AG04449 (cell line): Measurements from ENCODE around the gene APOL5.

Experiments used
- CTCF ChIA-PET: fragments of 350-600 bp; formaldehyde crosslinking; extraction: SDS; loops from one replicate; lab custom pipeline; 2021; ENCODE audit warnings: antibody characterized with exemption; lab: Yijun Ruan, JAX
- POLR2A ChIA-PET: fragments of 400-600, 350-600 bp; formaldehyde crosslinking; extraction: SDS; loops from one replicate; lab custom pipeline; 2020; ENCODE audit warnings: antibody characterized with exemption, inconsistent platforms; lab: Yijun Ruan, JAX
- DNase-seq: peaks from one replicate; pipeline ENCODE4 v3.0.0-alpha.2; 2010; ENCODE audit warnings: low read depth, low spot score
- H3K4me3 ChIP-seq: 2 replicates; pipeline ENCODE4 v1.5.1; 2011; ENCODE audit warnings: low read depth, mild to moderate bottlenecking, control low read depth, low read length
- TF ChIP-seq, protein P1 (sequence below): IDR thresholded peaks from one replicate; pipeline ENCODE4 v1.5.1; 2011; ENCODE audit warnings: mild to moderate bottlenecking, moderate library complexity, low read length, control low read depth, inconsistent platforms; ENCODE audit not compliant: insufficient read depth; ENCODE audit errors: missing control alignments

APOL5 gene

DNA sequence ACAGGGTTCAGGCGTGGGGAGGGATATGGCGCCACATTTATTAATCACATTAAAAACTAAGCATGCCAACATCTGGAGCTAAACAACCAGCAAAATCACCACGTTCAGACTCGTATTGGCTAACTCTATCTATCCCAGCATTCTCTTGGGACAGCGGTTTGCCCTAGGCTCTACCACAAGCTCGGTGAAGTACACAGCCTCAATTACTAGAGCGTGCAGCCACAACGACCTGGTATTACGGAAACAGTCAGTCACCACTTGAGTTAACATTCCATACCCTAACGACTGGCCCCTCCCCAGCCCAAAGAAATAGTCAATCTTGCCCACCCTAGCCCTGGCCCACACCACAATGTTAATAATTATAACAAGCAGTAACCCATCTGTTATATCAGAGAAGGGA lies 32.1 kb downstream of the APOL5 start:
- CTCF ChIA-PET, result interaction anchor here (0.6 to 1.5 kb wide), 4 partner anchors 8 to 171 kb away, joined by 3 to 5 read pairs (median 4); no protein-coding TSS in a partner anchor
- TF ChIP-seq, protein P1, sequence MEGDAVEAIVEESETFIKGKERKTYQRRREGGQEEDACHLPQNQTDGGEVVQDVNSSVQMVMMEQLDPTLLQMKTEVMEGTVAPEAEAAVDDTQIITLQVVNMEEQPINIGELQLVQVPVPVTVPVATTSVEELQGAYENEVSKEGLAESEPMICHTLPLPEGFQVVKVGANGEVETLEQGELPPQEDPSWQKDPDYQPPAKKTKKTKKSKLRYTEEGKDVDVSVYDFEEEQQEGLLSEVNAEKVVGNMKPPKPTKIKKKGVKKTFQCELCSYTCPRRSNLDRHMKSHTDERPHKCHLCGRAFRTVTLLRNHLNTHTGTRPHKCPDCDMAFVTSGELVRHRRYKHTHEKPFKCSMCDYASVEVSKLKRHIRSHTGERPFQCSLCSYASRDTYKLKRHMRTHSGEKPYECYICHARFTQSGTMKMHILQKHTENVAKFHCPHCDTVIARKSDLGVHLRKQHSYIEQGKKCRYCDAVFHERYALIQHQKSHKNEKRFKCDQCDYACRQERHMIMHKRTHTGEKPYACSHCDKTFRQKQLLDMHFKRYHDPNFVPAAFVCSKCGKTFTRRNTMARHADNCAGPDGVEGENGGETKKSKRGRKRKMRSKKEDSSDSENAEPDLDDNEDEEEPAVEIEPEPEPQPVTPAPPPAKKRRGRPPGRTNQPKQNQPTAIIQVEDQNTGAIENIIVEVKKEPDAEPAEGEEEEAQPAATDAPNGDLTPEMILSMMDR, result no peak
- POLR2A ChIA-PET, result no interaction called here
- H3K4me3 ChIP-seq, result no peak overlapping the region
- no peak for DNase-seq

DNA sequence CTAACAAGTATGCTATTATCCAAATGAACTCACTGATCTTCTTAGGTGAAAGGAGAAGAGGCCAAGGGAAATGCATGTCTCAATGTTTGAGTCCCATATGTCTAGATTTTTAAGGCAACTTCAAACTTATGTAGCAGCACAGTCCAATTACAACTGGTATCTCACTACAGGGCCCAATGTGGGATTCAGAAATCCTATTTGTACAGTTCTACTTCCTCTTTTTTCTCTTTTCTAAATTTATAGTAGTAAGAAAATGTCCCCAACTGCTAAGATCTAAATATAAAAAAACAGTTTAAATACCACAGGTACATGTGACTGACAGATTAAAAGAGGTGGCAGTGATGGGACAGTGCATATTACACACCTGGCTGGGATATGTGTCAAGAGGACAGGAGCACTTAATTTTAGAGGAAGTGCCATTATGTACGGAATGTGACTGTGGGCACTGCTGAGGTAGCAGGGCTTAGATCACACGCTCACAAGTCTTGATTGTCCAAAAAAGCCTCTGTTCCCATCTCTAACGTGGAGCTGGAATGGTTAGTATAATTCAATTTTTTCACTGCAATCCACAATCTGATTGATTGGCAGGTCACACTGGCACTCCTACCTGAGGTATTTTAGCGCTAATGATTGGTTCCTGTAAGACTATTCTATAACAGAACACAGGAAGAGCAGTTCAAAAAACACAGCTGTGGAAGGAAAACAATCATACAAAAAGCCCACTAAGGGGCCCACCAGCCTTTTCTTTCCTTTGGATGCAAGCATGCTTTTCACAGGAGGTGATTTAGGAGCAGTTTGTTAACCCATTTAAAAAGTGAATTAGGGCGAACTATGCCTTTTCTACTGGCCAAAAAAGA lies 34.6 kb downstream of the APOL5 start:
- no peak for DNase-seq
- no peak overlapping the region for H3K4me3 ChIP-seq
- CTCF ChIA-PET, result interaction anchor here (1.3 to 1.4 kb wide), 3 partner anchors 9 to 313 kb away, joined by 3 to 4 read pairs (median 3); no protein-coding TSS in a partner anchor
- TF ChIP-seq, protein P1, result no peak
- POLR2A ChIA-PET, result no interaction called here

DNA sequence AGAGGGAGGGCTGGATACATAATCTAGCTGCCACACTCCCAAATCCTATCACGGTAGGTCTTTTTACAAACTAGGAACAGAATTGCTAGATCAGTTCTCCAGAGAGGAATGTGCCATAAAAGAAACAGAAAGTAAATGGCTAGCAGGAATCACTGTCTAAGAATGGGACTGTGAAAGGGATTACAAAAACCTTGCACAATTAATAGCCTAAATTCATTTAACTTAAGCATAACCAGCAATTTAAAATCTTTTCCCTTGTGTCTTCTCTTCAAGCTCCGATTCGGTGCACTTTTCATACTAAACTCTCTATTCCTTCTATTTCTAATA lies 35.2 kb downstream of the APOL5 start:
- no peak overlapping the region for H3K4me3 ChIP-seq
- ChIA-PET CTCF (interaction anchor here (1.4 kb wide), 2 partner anchors 9 to 11 kb away, joined by 3 to 4 read pairs; no protein-coding TSS in a partner anchor), POLR2A (interaction anchor here (0.7 kb wide), 1 partner anchor 68 kb away, joined by 3 read pairs; no protein-coding TSS in a partner anchor)
- DNase-seq, result no peak
- TF ChIP-seq, protein P1, result no peak

DNA sequence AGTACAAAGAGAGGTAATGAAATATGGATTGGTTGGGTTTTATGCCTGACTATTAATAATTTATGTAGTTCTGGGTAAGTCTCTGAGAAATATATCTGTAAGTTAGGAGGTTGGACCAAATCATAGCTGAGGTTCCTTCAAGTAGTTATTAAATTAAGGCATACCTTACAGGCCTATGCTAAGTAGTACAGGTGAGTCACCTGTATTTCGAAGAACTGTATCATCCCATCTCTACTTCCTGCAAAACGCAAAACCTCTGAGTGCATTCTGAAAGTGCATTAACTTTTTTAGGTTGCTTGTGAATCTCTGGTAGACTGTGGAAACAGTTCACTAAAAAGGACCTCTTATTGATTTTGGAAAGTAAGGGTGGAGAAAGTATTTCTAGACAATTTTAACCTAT lies 37.1 kb downstream of the APOL5 start:
- POLR2A ChIA-PET, result no interaction called here
- TF ChIP-seq, protein P1, result no peak
- DNase-seq, result no peak
- no peak overlapping the region for H3K4me3 ChIP-seq
- CTCF ChIA-PET, result interaction anchor here (1.0 to 1.3 kb wide), 2 partner anchors 12 to 88 kb away, joined by 3 read pairs; no protein-coding TSS in a partner anchor

DNA sequence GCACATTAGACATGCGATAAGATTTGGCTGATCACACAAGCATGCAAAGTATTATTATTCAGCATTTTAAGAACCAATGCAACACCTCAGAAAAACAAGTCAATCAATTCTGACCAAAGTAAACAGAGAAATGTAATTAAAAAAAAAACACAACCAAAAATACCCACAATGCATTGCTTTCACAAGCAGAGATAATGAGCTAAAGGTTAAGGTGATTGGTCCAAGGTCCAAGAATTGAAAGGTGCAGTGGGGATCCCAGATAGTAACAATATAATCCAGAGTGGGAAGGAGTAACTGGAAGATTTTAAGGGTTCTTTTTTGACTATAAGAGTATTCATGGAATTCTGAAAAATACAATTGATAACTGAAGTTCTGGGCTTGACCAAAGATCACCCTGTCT lies 39.0 kb downstream of the APOL5 start:
- ChIA-PET POLR2A (no interaction called here), CTCF (interaction anchor here (1.1 to 1.5 kb wide), 2 partner anchors 9 to 129 kb away, joined by 4 to 7 read pairs; no protein-coding TSS in a partner anchor)
- no peak for DNase-seq
- TF ChIP-seq, protein P1, result no peak
- H3K4me3 ChIP-seq, result no peak overlapping the region

DNA sequence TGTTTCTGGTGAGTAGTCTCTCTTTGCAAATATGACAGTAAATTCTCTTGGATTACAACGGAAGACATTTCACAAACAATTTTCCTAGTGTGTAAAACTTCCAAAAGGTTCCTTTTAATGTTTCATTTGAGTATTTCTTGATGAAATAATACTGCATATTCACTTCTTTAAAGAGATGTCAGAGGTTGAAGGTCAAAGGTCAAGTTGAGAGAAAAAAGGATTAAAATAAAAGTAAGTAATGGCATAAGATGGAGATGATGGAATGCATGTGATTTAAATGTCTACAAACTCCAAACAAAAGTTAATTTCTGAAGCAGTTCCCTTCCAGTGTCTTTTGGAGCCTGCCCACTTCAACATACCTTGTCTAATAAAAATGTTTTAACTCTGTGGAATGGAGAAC lies 40.7 kb downstream of the APOL5 start:
- POLR2A ChIA-PET, result no interaction called here

More for the DNA sequence above, 40.7 kb downstream of the APOL5 start:
- H3K4me3 ChIP-seq, result no peak overlapping the region
- TF ChIP-seq, protein P1, result no peak
- CTCF ChIA-PET, result no interaction called here
- no peak for DNase-seq
